ENCODE measurements around the gene RSPH3.
"Not testable (repeated sequence)": the region's sequence is repeated elsewhere in the genome, so short reads cannot be mapped to it uniquely, and the experiment has no call there.

The RSPH3 gene
- total RNA-seq, result 12.1 to 54.8 (median 32.5) reads per million in 17 experiments

DNA sequence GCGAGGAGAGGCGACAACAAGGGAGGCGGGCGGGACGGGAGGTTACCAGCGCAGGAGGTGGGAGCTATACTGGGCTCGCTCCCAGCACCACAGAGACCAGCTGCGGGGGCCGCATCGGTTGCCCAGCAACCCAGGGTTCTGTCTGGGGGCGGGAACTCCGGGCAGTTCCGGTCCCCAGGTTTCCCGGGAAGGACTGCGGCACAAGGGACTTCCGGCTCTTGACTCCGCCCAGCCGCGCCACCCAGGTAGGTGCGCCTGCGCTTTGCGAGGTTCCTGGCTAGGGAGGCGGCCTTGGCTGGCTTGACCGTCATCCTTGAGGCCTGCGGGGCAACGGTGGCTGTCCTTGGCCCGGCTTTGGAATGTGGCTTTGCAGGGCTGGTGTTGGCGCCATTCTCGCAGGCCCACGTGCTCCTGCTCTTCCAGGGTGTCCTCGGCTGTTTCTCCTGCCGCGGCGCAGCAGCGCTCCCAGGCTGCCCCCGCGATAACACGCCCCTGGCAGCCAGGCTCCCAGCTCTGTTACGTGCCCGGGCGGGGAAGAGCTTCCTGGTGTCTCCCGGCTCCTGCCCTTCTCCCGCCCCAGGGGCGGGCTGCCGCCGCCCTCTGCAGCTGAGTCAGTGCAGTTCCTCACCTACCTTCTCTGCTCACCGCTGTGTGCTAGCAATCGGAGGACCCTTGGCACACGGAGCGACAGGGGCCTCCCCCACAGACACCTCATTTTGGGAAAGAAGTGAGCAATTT is at the start of gene RSPH3:
TSS of gene RSPH3 (minus strand) at position 537 of the 738 bp plus-strand sequence. CDS start 652 bp downstream, outside the sequence.
- peak; percentile 94 to 97 (median 97) for DNase-seq

DNA sequence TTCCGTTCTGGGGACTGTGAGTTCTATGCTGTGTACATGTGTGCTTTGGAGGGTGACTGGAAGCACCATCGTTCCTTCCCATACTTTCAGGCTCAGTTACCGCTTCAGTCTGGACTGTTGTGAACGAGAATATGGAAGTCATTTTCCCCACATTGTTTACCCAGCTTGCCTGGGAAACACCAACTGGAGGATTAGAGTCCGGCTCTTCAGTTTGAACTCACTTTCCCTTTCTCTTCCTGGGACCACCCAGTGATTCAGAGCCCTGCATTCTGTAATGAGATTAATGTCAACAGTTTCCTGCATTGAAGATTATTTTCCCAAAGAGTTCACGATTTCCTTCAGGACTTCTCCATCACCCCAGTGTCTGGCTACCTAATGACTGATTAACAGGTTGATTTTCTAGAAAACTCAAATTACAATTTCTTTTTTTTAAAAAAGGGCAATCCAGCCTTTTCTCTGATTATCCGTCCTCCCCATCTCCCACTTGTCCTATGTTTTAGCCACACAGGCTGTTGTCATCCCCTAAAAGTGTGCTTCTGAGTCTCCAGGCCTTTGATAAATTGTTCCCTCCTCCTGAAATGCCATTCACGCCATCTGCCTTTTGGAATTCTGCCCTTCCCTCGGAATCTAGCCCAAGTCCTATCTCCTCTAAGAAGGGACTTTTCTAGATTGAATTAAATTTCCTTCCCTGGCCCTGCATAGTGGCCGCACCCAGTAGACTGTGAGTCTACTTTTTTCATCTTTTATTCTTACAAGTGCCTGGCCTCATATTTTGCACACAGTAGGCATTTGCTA is 48.1 kb upstream of the RSPH3 start:
- DNase-seq, result no peak

- DNase-seq, result no peak
Observed at GRCh38 chr6:159045801-159046200, 45.8 kb upstream of the RSPH3 start.

DNA sequence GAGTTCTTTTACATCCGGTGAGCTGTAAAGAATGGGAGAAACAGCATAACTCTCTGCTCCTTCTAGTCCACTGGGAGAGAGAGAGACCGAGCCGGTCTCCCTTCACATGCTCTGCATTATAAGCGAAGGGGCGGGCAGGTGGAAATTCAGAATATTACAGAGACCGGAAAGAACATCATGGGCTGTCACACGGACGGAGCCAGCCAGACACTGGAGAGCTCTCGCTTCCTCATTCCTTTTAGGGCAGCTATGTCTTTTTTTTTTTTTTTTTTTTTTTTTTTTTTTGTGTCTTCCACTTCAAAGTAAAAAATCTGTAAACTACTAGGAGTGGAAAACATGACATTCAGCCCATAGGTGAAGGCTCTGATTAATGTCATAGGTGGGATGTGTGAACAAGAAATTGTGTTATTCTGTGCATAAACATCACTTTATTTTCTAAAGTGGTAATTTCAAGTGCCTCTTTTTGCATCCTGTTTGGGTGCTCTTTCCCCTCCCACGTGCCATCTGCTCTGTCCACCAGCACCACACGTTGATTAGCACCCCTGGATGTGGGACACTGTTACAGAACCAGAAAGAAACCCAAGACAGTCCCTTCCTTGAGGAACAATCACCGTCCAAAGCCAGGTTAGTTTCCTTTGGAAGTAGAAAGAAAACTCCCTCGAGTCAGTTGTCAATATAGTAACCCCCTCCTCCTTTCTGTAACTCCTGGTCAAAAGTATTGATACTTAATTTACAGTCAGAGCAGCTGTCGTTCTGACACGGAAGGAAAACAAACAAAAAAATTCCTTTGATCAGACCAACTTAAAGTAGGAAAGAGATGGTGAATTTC is 45.1 kb upstream of the RSPH3 start, which contains the start of gene TAGAP:
TSS of gene TAGAP (minus strand) at position 93 of the 829 bp plus-strand sequence. CDS start 845 bp downstream, outside the sequence.
- peak; percentile 89 to 95 (median 93) for DNase-seq

DNA sequence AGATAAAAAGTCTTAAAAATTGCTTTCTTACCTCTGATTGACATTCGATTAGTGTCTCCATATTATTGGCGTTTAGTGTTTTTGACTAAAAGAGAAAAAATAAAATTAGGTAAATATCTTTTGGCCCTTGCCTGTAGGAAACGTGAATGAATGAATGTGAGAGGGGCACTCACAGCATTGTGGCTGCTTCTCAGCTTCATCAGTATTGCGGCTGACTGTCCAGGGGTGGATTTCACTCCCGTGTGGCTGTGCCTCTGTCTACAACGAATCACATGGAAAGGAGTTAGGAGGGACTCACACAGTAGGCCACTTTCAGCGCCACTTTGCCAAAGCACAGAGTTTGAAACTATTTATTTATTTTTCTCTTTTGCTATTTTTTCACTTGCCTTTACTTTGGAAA is 43.9 kb upstream of the RSPH3 start:
- peak in 3 of 4 experiments; percentile 29 to 48 (median 43) for DNase-seq

DNA sequence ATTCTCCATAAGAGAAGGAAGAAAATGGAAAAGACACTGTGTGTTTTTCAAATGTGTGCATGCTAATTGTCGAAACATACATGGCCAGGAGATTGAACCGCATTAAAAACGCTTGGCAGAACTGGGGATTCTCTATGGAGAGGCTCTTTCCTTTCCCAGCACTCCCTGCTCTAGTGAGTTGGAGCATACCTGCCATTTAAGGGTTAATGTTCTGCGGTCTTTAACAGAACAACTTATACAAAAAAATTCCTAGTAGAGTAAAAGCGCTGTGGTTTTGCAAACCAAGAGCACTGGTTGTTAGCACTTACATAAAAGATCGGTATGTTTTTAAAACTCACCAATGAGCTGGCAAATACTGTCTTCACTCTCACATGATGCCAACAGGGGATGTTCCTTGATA is 43.2 kb upstream of the RSPH3 start:
- DNase-seq, result peak in 1 of 4 experiments; percentile 27

- DNase-seq, result no peak
Observed at GRCh38 chr6:159042826-159043181, 42.8 kb upstream of the RSPH3 start.

DNA sequence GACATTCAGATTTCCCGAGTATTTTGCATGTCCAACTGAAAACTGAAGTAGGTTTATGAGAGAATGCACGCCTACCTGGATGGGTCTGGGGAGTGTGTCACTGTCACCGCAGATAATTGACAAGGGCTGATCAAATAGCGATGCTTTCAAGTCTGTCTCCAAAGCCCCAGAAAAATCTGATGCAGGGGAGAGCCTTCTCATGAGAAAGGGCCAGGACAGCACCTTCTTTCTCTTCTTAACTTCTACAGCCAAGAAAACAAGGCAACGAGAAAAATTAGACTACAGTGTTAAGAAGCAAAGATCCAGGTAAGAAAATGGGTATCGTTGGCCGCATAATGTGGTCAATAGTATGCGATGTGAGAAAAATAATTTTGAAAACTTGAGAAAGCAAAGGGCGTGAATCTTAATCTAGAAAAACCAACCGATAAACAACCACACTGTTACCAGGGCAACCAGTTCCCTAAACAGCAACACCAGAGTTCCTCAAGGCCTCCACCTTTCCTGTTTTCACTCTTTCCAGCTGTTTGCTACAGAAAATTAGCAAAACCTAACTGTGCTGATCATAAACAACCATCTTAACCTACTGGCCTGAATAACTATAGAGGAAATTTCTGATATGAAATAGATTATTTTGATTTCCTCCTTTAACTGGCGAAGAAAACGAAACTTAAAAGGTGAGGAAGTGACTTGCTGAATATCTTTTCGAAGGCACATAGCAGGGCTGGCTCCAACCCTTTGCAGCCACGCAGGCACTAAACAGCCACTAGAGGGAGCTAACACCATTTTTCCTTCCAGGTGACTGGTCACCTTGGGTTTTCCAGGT is 42.2 kb upstream of the RSPH3 start:
- DNase-seq, result peak; percentile 72 to 88 (median 83)

DNA sequence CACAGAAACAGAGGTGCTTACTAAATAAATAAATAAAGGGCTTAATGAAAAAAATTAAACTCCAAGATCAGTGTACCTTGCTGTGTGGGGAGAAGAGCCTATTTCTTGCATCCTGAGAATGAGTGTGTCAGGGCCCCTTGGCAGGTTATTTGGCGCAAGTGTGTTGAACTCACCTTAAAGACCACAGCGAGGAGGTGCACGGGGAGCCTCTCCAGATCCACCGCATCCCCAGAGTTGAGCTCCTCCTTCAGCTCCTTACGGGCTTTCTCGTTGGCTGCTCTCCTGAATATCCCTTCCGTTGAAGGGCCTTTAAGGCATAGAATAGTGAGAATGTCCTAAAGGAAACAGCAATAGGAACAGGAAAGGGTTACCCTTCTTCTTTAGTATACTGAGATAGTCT is 41.2 kb upstream of the RSPH3 start:
- no peak for DNase-seq

- no peak for DNase-seq
Observed at GRCh38 chr6:159039885-159040258, 39.9 kb upstream of the RSPH3 start.

DNA sequence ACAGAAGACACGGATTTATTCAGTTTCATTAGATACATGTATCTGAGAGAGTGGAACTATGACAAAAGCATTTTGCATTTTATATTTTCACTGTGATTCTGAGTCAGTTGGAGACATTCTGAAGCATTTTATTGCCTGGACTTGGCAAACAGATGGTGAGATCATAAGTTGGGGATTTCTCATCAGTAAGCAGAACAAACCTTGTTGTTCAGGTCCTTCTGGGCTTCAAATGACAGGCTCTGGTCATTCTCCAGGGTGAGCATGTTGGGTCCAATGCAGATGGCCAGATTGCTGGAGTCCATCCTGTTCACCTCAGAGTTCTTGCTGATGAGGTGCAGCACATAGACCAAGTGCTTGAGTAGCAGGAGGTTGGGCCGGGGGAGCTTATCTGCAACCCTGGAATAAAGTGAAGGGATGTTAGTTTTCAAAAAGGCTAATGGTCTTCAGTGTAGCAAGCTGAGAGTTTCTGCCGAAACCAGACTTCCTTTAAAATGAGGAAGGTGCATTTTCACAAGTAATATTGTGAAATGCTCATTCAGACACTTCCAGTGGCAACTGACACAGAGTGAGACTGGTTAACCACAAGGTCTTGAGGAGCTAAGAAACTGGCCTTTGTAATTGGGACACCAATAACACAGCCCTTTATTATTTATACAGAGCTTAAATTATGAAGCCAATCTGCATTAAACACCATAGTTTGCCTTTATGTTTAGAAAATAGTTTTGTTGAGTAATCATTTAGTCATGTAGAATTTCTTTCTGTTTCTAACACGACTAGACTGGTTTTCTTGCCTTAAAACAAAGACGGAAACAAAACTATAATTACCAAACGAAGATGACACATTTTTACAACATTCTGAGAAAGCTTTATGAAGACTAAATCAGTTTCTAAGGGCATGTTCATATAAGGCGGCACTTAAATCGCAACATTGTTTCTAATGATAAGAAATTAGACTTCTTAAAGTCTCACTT is 39.2 kb upstream of the RSPH3 start:
- peak; percentile 80 to 97 (median 88) for DNase-seq

GRCh38 chr6:159038318-159038717 is 38.3 kb upstream of the RSPH3 start:
- DNase-seq, result peak in 2 of 4 experiments; percentile 14 to 26

GRCh38 chr6:159037756-159038290 is 37.8 kb upstream of the RSPH3 start:
- peak in 1 of 4 experiments; percentile 25 for DNase-seq

- DNase-seq, result no peak
Observed at GRCh38 chr6:159036673-159037072, 36.7 kb upstream of the RSPH3 start.

DNA sequence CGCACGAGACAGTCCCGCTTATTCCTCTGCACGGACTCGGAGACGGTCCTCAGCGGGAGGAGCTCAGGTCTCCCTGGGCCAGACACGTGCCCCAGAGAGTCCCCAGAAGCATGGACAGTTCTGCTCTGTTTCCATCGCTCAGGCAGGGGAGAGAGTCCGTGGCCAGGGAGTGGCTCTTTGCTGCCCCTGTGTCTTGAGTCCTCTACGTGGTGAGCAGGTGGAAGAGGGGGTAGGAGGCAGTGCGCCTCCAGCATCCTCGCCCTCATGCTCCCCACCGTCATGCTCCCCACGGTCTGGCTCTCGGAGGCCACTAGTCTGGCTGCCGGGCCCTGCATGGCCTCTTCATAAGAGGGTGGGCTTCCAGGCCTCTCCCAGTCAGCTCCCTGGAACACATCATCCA is 35.9 kb upstream of the RSPH3 start:
- no peak for DNase-seq

- peak in 3 of 4 experiments; percentile 27 to 44 (median 38) for DNase-seq
Observed at GRCh38 chr6:159033160-159034049, 33.4 kb upstream of the RSPH3 start.

DNA sequence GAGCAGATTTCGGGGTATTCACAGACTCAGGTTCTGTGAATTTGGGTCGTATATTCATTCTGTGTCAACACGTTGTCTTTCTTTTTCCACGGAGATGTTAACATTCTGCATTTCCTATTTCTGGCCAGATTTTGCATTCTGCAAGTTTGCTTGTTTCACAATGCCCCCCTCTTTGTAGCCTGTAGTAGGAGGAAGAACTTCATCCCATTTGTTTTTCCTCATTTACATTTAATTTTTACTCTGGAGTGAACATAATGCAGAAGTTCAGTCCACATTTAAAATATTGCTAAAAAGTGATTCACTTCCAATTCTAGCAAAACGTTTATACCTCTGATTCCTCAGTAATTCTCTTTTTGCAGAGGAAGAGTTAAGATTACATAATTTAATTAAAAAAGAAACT is 31.8 kb upstream of the RSPH3 start:
- DNase-seq, result peak in 3 of 4 experiments; percentile 55 to 78 (median 76)

- DNase-seq, result no peak
Observed at GRCh38 chr6:159030168-159030567, 30.2 kb upstream of the RSPH3 start.

DNA sequence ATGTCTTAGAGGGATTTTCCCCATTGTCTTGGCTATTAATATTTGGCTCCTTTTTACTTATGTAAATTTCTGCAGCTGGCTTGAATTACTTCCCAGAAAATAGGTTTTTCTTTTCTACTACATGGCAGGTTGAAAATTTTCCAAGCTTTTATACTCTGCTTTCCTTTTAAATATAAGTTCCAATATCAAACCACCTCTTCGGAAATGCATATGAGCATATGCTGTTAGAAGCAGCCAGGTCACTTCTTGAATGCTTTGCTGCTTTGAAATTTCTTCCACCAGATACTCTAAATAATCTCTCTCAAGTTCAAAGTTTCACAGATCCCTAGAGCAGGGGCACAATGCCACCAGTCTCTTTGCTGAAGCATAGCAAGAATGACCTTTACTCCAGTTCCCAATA is 25.2 kb upstream of the RSPH3 start:
- not testable (repeated sequence) for DNase-seq
